B cell (primary cell): ENCODE measurements around the gene CCDC183. TPM values are rescaled to one million over a fixed set of nuclear protein-coding genes. Genes with fewer than 3 reads are reported as not detected.

Source experiments
- ATAC-seq: fragments of 200-7000 bp; cut with Tn5 transposase; one replicate; pipeline ENCODE4 v1.10.0; 2021; ENCODE audit warnings: low read depth, mild to moderate bottlenecking, moderate number of reproducible peaks, moderate library complexity
- CTCF ChIA-PET: fragments of 350-600 bp; sonication (Branson Sonifier 250); formaldehyde crosslinking; loops from one replicate; lab custom pipeline; 2021; ENCODE audit warnings: antibody characterized with exemption, inconsistent platforms; lab: Charles Lee
- POLR2A ChIA-PET: fragments of 350-600 bp; sonication (Branson Sonifier 250); formaldehyde crosslinking; loops from one replicate; lab custom pipeline; 2021; ENCODE audit warnings: antibody characterized with exemption; lab: Charles Lee
- DNase-seq: peaks from one replicate; pipeline ENCODE4 v3.0.0; 2013
- H2AFZ ChIP-seq: 2 replicates; pipeline ENCODE4 v1.6.1; 2012; ENCODE audit warnings: mild to moderate bottlenecking, low read depth, low read length; ENCODE audit not compliant: insufficient read depth, poor library complexity, severe bottlenecking
- H3K27ac ChIP-seq, 2 donors: 1 replicate in 1 of 2; 2 replicates in 1 of 2; pipeline ENCODE4 v1.5.1; 2012 to 2013; ENCODE audit warnings: low read length in 2 of 2, mild to moderate bottlenecking in 2 of 2, moderate library complexity in 1 of 2
- H3K27me3 ChIP-seq, 4 experiments: fragments of 200-600 bp in 1 of 4; sonication (generic) in 1 of 4; replicated peaks in 1 of 4; 1 replicate in 2 of 4; 2 replicates in 2 of 4; pipeline versions ENCODE4 v1.6.1 to v1.7.0; 2013 to 2016; ENCODE audit warnings: low read length in 3 of 4, mild to moderate bottlenecking in 2 of 4, mixed read lengths in 1 of 4, moderate library complexity in 1 of 4; ENCODE audit not compliant: insufficient read depth in 4 of 4, control insufficient read depth in 3 of 4; ENCODE audit errors: control extremely low read depth in 1 of 4
- H3K36me3 ChIP-seq, 2 experiments: replicated peaks in 1 of 2; 1 replicate in 1 of 2; 2 replicates in 1 of 2; pipeline versions ENCODE4 v1.6.1 to v1.7.1; 2013; ENCODE audit warnings: low read length in 1 of 2; ENCODE audit not compliant: insufficient read depth in 2 of 2, control insufficient read depth in 1 of 2; ENCODE audit errors: control extremely low read depth in 1 of 2, extremely low read depth in 1 of 2
- H3K4me1 ChIP-seq, 2 donors: fragments of 200-600 bp in 1 of 2; sonication (generic) in 1 of 2; 1 replicate in 1 of 2; 2 replicates in 1 of 2; pipeline versions ENCODE4 v1.5.1 to v1.6.1; 2013 to 2017; ENCODE audit warnings: low read length in 2 of 2; ENCODE audit not compliant: control insufficient read depth in 2 of 2, insufficient read depth in 2 of 2
- H3K4me2 ChIP-seq: replicated peaks from 2 replicates; pipeline ENCODE3; 2012; ENCODE audit warnings: mild to moderate bottlenecking, low read depth, low read length; ENCODE audit not compliant: poor library complexity, severe bottlenecking
- H3K4me3 ChIP-seq, 5 experiments: fragments of 200-600 bp in 1 of 5; sonication (generic) in 1 of 5; 1 replicate in 3 of 5; 2 replicates in 2 of 5; pipeline versions ENCODE4 v1.5.1 to v1.7.0; 2011 to 2016; ENCODE audit warnings: low read length in 4 of 5, mild to moderate bottlenecking in 4 of 5, low read depth in 2 of 5, control low read depth in 1 of 5, moderate library complexity in 1 of 5; ENCODE audit not compliant: insufficient read depth in 1 of 5; ENCODE audit errors: control extremely low read depth in 1 of 5, extremely low read depth in 1 of 5
- H3K79me2 ChIP-seq: fragments of 200-600 bp; sonication (generic); one replicate; pipeline ENCODE4 v1.6.0; 2016; ENCODE audit warnings: low read length; ENCODE audit not compliant: control insufficient read depth, insufficient read depth
- H3K9ac ChIP-seq: fragments of 200-600 bp; sonication (generic); 2 replicates; pipeline ENCODE4 v1.6.1; 2017; ENCODE audit warnings: mild to moderate bottlenecking, low read length, moderate library complexity
- H3K9me3 ChIP-seq, 3 donors: one replicate each; pipeline versions ENCODE4 v1.6.1 to v1.7.1; 2013; ENCODE audit warnings: low read length in 2 of 3; ENCODE audit not compliant: control insufficient read depth in 2 of 3, insufficient read depth in 1 of 3; ENCODE audit errors: control extremely low read depth in 1 of 3
- H4K20me1 ChIP-seq: 2 replicates; pipeline ENCODE4 v1.6.0; 2012; ENCODE audit warnings: mild to moderate bottlenecking, low read length; ENCODE audit not compliant: insufficient read depth, control insufficient read depth, poor library complexity, severe bottlenecking
- H3K27ac Mint-ChIP-seq: one replicate; pipeline ENCODE4 v1.8.0; 2021; ENCODE audit warnings: mixed read lengths
- H3K27me3 Mint-ChIP-seq: one replicate; pipeline ENCODE4 v1.8.0; 2021; ENCODE audit warnings: mixed read lengths
- H3K4me1 Mint-ChIP-seq: one replicate; pipeline ENCODE4 v1.8.0; 2021; ENCODE audit warnings: mixed read lengths
- H3K4me3 Mint-ChIP-seq: one replicate; pipeline ENCODE4 v1.8.0; 2021; ENCODE audit warnings: mixed read lengths
- H3K9me3 Mint-ChIP-seq: one replicate; pipeline ENCODE4 v1.8.0; 2022; ENCODE audit warnings: mixed read lengths; ENCODE audit not compliant: insufficient read depth
- EZH2 ChIP-seq: IDR thresholded peaks from 2 replicates; pipeline ENCODE4 v1.6.1; 2012; ENCODE audit warnings: borderline replicate concordance, low read depth, mild to moderate bottlenecking, moderate library complexity, low read length; ENCODE audit not compliant: insufficient read depth, poor library complexity, severe bottlenecking
- WGBS: methylation state at CpG from one replicate; pipeline ENCODE4 v1.1.5; 2013; ENCODE audit warnings: missing lambda C conversion rate; ENCODE audit not compliant: insufficient coverage; 5-methylcytosine and 5-hydroxymethylcytosine counted together
- intact Hi-C: fragments of 100-400 bp; cut with micrococcal nuclease; formaldehyde crosslinking; loops from one replicate; pipeline ENCODE4 v1.10.0; 2022
- polyA plus RNA-seq: library from polyadenylated mRNA; depleted of rRNA; stranded (reverse); fragments of >200 nt; gene quantifications from 2 replicates; pipeline ENCODE4 v1.2.3, GENCODE V29; 2012
- total RNA-seq, 2 donors: library from RNA; stranded (reverse); fragments of 120-200 nt in 1 of 2; gene quantifications; 1 replicate in 1 of 2; 2 replicates in 1 of 2; pipeline versions ENCODE4 v1.2.3 to v1.2.4, GENCODE V29; 2013 to 2022
- TF ChIP-seq, protein P1 (sequence below): fragments of 200-600 bp; IDR thresholded peaks from one replicate; pipeline ENCODE4 v1.8.0; 2022; ENCODE audit warnings: antibody characterized with exemption, mild to moderate bottlenecking

Gene CCDC183
- total and polyA plus RNA-seq, 2 donors (not counting 1 experiment from before 2014, with no cell fraction given), result 1.8 to 4.9 TPM

DNA sequence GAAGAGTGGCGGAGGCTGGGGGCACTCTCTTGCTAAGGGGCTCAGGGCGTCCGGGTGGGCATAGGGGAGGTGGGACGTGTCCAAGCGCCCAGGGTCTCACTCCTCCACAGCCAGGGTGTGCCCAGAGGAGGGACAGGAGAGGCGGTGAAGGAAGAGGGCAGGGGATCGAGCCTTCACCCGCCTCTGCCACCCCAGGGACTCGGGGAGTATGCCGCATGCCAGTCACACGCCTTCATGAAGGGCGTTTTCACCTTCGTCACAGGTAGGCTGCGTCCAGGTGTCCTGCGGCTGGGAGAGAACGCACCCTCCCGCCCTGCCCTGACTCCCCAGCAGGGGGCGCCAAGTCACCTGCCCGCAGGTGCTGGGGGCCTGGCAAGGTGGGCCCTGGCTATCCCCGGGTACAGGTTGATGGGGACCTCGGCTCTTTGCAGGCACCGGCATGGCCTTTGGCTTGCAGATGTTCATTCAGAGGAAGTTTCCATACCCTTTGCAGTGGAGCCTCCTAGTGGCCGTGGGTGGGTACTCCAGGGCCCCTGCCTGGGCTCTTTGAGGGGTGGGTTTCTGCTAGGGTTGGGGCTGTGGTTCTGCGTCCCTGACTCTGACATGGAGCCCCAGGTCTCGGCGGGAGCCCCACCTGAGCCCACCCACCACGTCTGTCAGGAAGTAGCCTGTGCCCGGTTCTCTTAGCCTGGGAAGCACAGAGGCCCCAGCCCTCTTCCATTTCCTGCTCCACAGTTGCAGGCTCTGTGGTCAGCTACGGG, 4.4 kb upstream of the CCDC183 start:
- Mint-ChIP-seq H3K9me3 (no peaks in the 10 kb centered on the region), H3K27me3 (peaks cover 6% of the 10 kb centered on the region), H3K4me3 (peak overlapping the region; percentile 87), H3K4me1 (peaks cover 23% of the 10 kb centered on the region), H3K27ac (peak overlapping the region; percentile 95)
- H3K9ac ChIP-seq, result peak overlapping the region; percentile 93
- WGBS, result 1% methylated on average over 25 of the region's 29 CpGs
- H4K20me1 ChIP-seq, result peaks cover 12% of the 10 kb centered on the region
- H3K4me2 ChIP-seq, result peak overlapping the region; percentile 100
- peak overlapping the region in 4 of 5 experiments; percentile 69 to 84 (median 80) for H3K4me3 ChIP-seq
- peak overlapping the region; percentile 80 for H2AFZ ChIP-seq
- H3K27me3 ChIP-seq, result no peaks in the 10 kb centered on the region
- CTCF ChIA-PET, result interaction anchor here (0.8 to 10.5 kb wide), 8 partner anchors 11 to 243 kb away, joined by 3 to 106 read pairs (median 6); partner anchors contain the start of genes AJM1 and RABL6
- no peak for TF ChIP-seq EZH2
- TF ChIP-seq, protein P1, sequence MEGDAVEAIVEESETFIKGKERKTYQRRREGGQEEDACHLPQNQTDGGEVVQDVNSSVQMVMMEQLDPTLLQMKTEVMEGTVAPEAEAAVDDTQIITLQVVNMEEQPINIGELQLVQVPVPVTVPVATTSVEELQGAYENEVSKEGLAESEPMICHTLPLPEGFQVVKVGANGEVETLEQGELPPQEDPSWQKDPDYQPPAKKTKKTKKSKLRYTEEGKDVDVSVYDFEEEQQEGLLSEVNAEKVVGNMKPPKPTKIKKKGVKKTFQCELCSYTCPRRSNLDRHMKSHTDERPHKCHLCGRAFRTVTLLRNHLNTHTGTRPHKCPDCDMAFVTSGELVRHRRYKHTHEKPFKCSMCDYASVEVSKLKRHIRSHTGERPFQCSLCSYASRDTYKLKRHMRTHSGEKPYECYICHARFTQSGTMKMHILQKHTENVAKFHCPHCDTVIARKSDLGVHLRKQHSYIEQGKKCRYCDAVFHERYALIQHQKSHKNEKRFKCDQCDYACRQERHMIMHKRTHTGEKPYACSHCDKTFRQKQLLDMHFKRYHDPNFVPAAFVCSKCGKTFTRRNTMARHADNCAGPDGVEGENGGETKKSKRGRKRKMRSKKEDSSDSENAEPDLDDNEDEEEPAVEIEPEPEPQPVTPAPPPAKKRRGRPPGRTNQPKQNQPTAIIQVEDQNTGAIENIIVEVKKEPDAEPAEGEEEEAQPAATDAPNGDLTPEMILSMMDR, result peak; percentile 97
- peak; percentile 90 for DNase-seq
- peaks cover 4% of the 10 kb centered on the region for H3K79me2 ChIP-seq
- peaks cover 0 to 4% of the 10 kb centered on the region in 2 experiments for H3K36me3 ChIP-seq
- POLR2A ChIA-PET, result interaction anchor here (1.2 kb wide), 1 partner anchor 24 kb away, joined by 4 read pairs; no protein-coding TSS in a partner anchor
- peak overlapping the region; percentile 97 to 99 for H3K27ac ChIP-seq
- peaks cover 18 to 27% of the 10 kb centered on the region in 2 donors for H3K4me1 ChIP-seq
- intact Hi-C loops, result loop anchor here (1.0 to 10.0 kb wide), 10 partner anchors 9 to 813 kb away; partner anchors contain the start of genes ARRDC1, C8G, EDF1 and FBXW5
- H3K9me3 ChIP-seq, result no peaks in the 10 kb centered on the region
- ATAC-seq, result peak; percentile 1
